HG02610 (cell line): ENCODE data around the gene SEC16B.
"Not testable (repeated sequence)": the region's sequence is repeated elsewhere in the genome, so short reads cannot be mapped to it uniquely, and the experiment has no call there.

ENCODE experiments used
- ATAC-seq: cut with Tn5 transposase; IDR thresholded peaks from one replicate; pipeline ENCODE4 v1.9.1; 2021; ENCODE audit warnings: mild to moderate bottlenecking, moderate library complexity; ENCODE audit not compliant: unreplicated experiment

Gene SEC16B

GRCh38 chr1:177969825-177970371 is at the start of gene SEC16B:
Gene SEC16B (minus strand): TSS chr1:177970058. CDS start chr1:177967981, 2,077 bp downstream.
- ATAC-seq: no peak

GRCh38 chr1:178019622-178020021 is 49.8 kb upstream of the SEC16B start:
- no peak for ATAC-seq

GRCh38 chr1:178019208-178019607 is 49.4 kb upstream of the SEC16B start:
- no peak for ATAC-seq

GRCh38 chr1:178017517-178017916 is 47.7 kb upstream of the SEC16B start:
- no peak for ATAC-seq

GRCh38 chr1:178011864-178012503 is 42.1 kb upstream of the SEC16B start:
- ATAC-seq: no peak

- no peak for ATAC-seq
Observed at GRCh38 chr1:178011465-178011828, 41.6 kb upstream of the SEC16B start.

- ATAC-seq: no peak
Observed at GRCh38 chr1:178010674-178011464, 41.0 kb upstream of the SEC16B start.

- no peak for ATAC-seq
Observed at GRCh38 chr1:178006043-178006442, 36.2 kb upstream of the SEC16B start.

- ATAC-seq: no peak
Observed at GRCh38 chr1:178005450-178005849, 35.6 kb upstream of the SEC16B start.

- ATAC-seq: peak; percentile 93
Observed at GRCh38 chr1:178004926-178005391, 35.1 kb upstream of the SEC16B start.

GRCh38 chr1:177998696-177999631 is 29.1 kb upstream of the SEC16B start:
- no peak for ATAC-seq

- ATAC-seq: no peak
Observed at GRCh38 chr1:177996957-177997356, 27.1 kb upstream of the SEC16B start.

GRCh38 chr1:177995369-177995768 is 25.5 kb upstream of the SEC16B start:
- ATAC-seq: no peak

- ATAC-seq: not testable (repeated sequence)
Observed at GRCh38 chr1:177986281-177986680, 16.4 kb upstream of the SEC16B start.

- no peak for ATAC-seq
Observed at GRCh38 chr1:177984761-177985160, 14.9 kb upstream of the SEC16B start.

- no peak for ATAC-seq
Observed at GRCh38 chr1:177984136-177984525, 14.3 kb upstream of the SEC16B start.

GRCh38 chr1:177983482-177984135 is 13.8 kb upstream of the SEC16B start:
- ATAC-seq: no peak

- no peak for ATAC-seq
Observed at GRCh38 chr1:177983077-177983476, 13.2 kb upstream of the SEC16B start.

- ATAC-seq: no peak
Observed at GRCh38 chr1:177981200-177981599, 11.3 kb upstream of the SEC16B start.

GRCh38 chr1:177979272-177979671 is 9.4 kb upstream of the SEC16B start:
- ATAC-seq: no peak
